ENCODE measurements around the gene SERPINE1. TPM values are rescaled to one million over a fixed set of nuclear protein-coding genes. Genes with fewer than 3 reads are reported as not detected.

SERPINE1 gene
- total and polyA plus RNA-seq, 2 of the 8 experiments (the other 6 are each of a cell fraction or from before 2014, with no cell fraction given), result 3.7 to 5.6 TPM

DNA sequence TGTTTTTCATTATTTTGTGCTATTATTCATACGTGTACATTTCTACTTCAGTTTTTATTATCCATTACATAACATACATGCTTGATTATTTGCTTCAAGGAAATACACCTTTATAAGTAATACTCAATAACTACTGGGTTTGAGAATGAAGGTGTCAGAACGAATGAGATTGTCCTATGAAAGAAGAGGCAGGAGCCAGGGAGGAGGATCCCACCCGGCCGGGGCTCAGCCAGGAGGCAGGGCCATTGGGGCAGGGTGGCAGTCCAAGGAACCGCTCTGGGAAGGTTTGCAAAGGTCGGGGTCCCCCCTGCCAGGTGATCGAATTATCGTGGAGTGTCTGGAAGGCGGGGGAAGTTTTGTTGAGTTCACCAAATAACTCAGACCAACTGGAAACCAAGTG, 32.5 kb upstream of the SERPINE1 start:
- peaks cover 0 to 3% (median 1%) of the 10 kb centered on the region in 4 experiments; a peak in 4 of 7 replicates for H3K4me1 ChIP-seq (replicated peaks in 1 of 4; ENCODE audit: control insufficient read depth in 3 of 4, insufficient read depth in 4 of 4, low read length in 3 of 4)
- H3K4ac ChIP-seq (replicated peaks; ENCODE audit: insufficient read length, low read depth, low read length), result no peak overlapping the region
- POLR2A ChIA-PET (ENCODE audit: partially characterized antibody), result interaction anchor here (1.5 to 1.7 kb wide), 2 partner anchors 9 to 11 kb away, joined by 5 to 8 read pairs; partner anchors contain the start of gene TRIM56
- no peak overlapping the region for H3K4me3 ChIP-seq (ENCODE audit: extremely low read depth in 1 of 4, insufficient read depth in 2 of 4, low read depth in 3 of 4, low read length in 4 of 4)
- H4K91ac ChIP-seq (replicated peaks; ENCODE audit: insufficient read length, low read length), result no peak overlapping the region
- H3K18ac ChIP-seq (ENCODE audit: extremely low read depth, low read length), result no peak overlapping the region
- H4K5ac ChIP-seq (ENCODE audit: insufficient read length, low read depth, low read length), result no peak overlapping the region
- H2BK20ac ChIP-seq (ENCODE audit: low read length), result no peak overlapping the region
- no peak overlapping the region for H3K56ac ChIP-seq (replicated peaks; ENCODE audit: insufficient read length, low read depth, low read length)
- H2BK5ac ChIP-seq (ENCODE audit: low read depth, low read length), result no peak overlapping the region
- H4K20me1 ChIP-seq (replicated peaks in 1 of 2; ENCODE audit: control insufficient read depth in 1 of 2, insufficient read depth in 2 of 2, low read length in 2 of 2), result no peaks in the 10 kb centered on the region
- TF ChIP-seq, protein P1, sequence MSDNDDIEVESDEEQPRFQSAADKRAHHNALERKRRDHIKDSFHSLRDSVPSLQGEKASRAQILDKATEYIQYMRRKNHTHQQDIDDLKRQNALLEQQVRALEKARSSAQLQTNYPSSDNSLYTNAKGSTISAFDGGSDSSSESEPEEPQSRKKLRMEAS (IDR thresholded peaks at IDR 0.05), result no peak
- TF ChIP-seq CHD2 (IDR thresholded peaks at IDR 0.05; ENCODE audit: low read length), result no peak
- TF ChIP-seq SIN3A (conservative IDR thresholded peaks at IDR 0.05 in 1 of 2, IDR thresholded peaks at IDR 0.05 in 1 of 2; ENCODE audit: low read depth in 1 of 2, low read length in 2 of 2), result no peak
- no peak for TF ChIP-seq CBX5 (IDR thresholded peaks at IDR 0.05; ENCODE audit: low read depth, low read length)
- TF ChIP-seq POU5F1 (IDR thresholded peaks at IDR 0.05; ENCODE audit: low read depth, low read length), result no peak
- no peak for TF ChIP-seq CHD1 (IDR thresholded peaks at IDR 0.05; ENCODE audit: low read depth, low read length)
- no peak for TF ChIP-seq HDAC2 (IDR thresholded peaks at IDR 0.05; ENCODE audit: borderline replicate concordance in 1 of 2, low read depth in 2 of 2, low read length in 2 of 2)
- TF ChIP-seq MAFK (IDR thresholded peaks at IDR 0.05; ENCODE audit: low read depth, low read length), result no peak
- no peak for TF ChIP-seq TBP (IDR thresholded peaks at IDR 0.05; ENCODE audit: low read depth, low read length)
- no peak for TF ChIP-seq SUZ12 (IDR thresholded peaks at IDR 0.05; ENCODE audit: low read length)
- no peak for TF ChIP-seq SIRT6 (IDR thresholded peaks at IDR 0.05; ENCODE audit: low read length)
- TF ChIP-seq TAF7 (optimal IDR thresholded peaks at IDR 0.05; ENCODE audit: borderline replicate concordance, low read depth, low read length), result no peak
- H3K9ac ChIP-seq (replicated peaks in 1 of 4; ENCODE audit: extremely low read depth in 1 of 4, low read depth in 3 of 4, low read length in 3 of 4), result no peak overlapping the region
- H3K9me3 ChIP-seq (ENCODE audit: insufficient read depth in 2 of 2, low read depth in 1 of 2, low read length in 1 of 2), result peaks cover 0 to 6% of the 10 kb centered on the region in 2 experiments; a peak in 1 of 4 replicates
- no peak overlapping the region for H2BK15ac ChIP-seq (ENCODE audit: low read length)
- FAIRE-seq (no peak), DNase-seq (ENCODE audit: low read depth in 1 of 2, low spot score in 2 of 2) (no peak)
- no peak overlapping the region for H3K4me2 ChIP-seq (ENCODE audit: insufficient read depth in 1 of 2, low read depth in 2 of 2, low read length in 2 of 2)
- H2AK5ac ChIP-seq (ENCODE audit: low read depth, low read length), result no peak overlapping the region
- no peak overlapping the region for H2BK12ac ChIP-seq (ENCODE audit: low read depth, low read length)
- H3K14ac ChIP-seq (ENCODE audit: insufficient read length), result no peak overlapping the region
- peaks cover 2% of the 10 kb centered on the region for H3K79me1 ChIP-seq (ENCODE audit: low read depth, low read length)
- H3K27ac ChIP-seq (ENCODE audit: low read depth, low read length), result no peak overlapping the region
- CTCF ChIA-PET (ENCODE audit: partially characterized antibody), result interaction anchor here (0.6 to 3.3 kb wide), 32 partner anchors 8 to 1239 kb away, joined by 3 to 25 read pairs (median 4); partner anchors contain the start of genes SERPINE1 and TRIM56
- no peak overlapping the region for H2AFZ ChIP-seq (ENCODE audit: low read length)
- no peak overlapping the region for H2BK120ac ChIP-seq (replicated peaks; ENCODE audit: low read depth, low read length)
- no peak overlapping the region for H3K23ac ChIP-seq (ENCODE audit: insufficient read length)
- no peaks in the 10 kb centered on the region for H3K79me2 ChIP-seq (ENCODE audit: control insufficient read depth in 1 of 2, insufficient read depth in 2 of 2, low read length in 2 of 2)
- H3K23me2 ChIP-seq (ENCODE audit: low read depth, low read length), result no peaks in the 10 kb centered on the region
- WGBS, 2 experiments (ENCODE audit: extremely low coverage in 1 of 2, insufficient coverage in 1 of 2, insufficient read length in 1 of 2, insufficient replicate concordance in 2 of 2, low coverage in 1 of 2, low lambda C conversion rate in 2 of 2, missing lambda C conversion rate in 1 of 2), result 66% methylated on average over 9 of the region's 9 CpGs; no CpG with 5 or more reads in 1 of the 2 experiments
- H3K36me3 ChIP-seq (ENCODE audit: control insufficient read depth in 2 of 4, insufficient read depth in 4 of 4, low read length in 3 of 4), result peaks cover 0 to 3% (median 0%) of the 10 kb centered on the region in 4 experiments; a peak in 2 of 8 replicates
- no peaks in the 10 kb centered on the region for H3K27me3 ChIP-seq (replicated peaks in 1 of 4; ENCODE audit: control insufficient read depth in 3 of 4, extremely low read depth in 1 of 4, insufficient read depth in 3 of 4, low read length in 3 of 4)
- H4K8ac ChIP-seq (ENCODE audit: extremely low read depth, insufficient read depth, low read length), result no peak overlapping the region

Measured in H1 (cell line).